Measurements from ENCODE around the gene FOXD1.
"Not testable (repeated sequence)": the region's sequence is repeated elsewhere in the genome, so short reads cannot be mapped to it uniquely, and the experiment has no call there.

FOXD1 gene

GRCh38 chr5:73464016-73464745, 15.6 kb upstream of the FOXD1 start:
- DNase-seq (ENCODE audit: low read depth) = no peak
- no peak overlapping the region for H3K4me3 ChIP-seq (ENCODE audit: low read depth, low read length)
- TF ChIP-seq CTCF (IDR thresholded peaks at IDR 0.05; ENCODE audit: control insufficient read depth, extremely low read depth, insufficient read depth) = no peak

DNA sequence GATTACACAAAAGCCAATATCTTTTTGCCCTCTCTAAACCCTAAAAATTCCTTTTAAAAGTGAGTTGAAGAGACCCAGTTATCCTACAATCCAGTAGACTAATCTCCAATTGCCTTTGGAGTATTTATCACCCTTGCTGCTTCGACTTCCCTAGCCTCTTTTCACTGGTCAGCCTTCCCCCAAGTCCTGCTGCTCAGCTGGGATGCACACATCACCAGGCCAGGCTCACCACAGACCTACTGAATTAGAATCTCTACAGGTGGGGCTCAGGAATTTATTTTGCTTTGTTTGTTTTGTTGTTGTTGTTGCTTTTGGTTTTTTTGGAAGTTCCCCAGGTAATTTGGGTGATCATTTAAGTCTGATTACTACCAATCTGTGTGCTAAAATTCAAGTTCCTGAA, 11.6 kb upstream of the FOXD1 start:
- no peak overlapping the region for H3K4me3 ChIP-seq (ENCODE audit: low read depth, low read length)
- TF ChIP-seq CTCF (IDR thresholded peaks at IDR 0.05; ENCODE audit: control insufficient read depth, extremely low read depth, insufficient read depth) = no peak
- DNase-seq (ENCODE audit: low read depth) = no peak

GRCh38 chr5:73459366-73459765, 10.8 kb upstream of the FOXD1 start:
- no peak overlapping the region for H3K4me3 ChIP-seq (ENCODE audit: low read depth, low read length)
- DNase-seq (ENCODE audit: low read depth) = no peak
- no peak for TF ChIP-seq CTCF (IDR thresholded peaks at IDR 0.05; ENCODE audit: control insufficient read depth, extremely low read depth, insufficient read depth)

DNA sequence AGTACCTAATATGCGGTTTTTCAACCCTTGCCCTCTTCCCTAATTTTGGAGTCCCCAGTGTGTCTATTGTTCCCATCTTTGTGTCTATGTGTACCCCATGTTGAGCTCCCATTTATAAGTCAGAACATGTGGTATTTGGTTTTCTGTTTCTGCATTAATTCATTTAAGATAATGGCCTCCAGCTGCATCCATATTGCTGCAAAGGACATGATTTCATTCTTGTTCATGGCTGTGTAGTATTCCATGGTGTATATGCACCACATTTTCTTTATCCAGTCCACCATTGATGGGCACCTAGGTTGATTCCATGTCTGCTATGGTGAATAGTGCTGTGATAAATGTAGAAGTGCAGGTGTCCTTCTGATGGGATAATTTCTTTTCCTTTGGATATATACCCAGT, 7.9 kb upstream of the FOXD1 start:
- not testable (repeated sequence) for DNase-seq (ENCODE audit: low read depth); H3K4me3 ChIP-seq (ENCODE audit: low read depth, low read length)

DNA sequence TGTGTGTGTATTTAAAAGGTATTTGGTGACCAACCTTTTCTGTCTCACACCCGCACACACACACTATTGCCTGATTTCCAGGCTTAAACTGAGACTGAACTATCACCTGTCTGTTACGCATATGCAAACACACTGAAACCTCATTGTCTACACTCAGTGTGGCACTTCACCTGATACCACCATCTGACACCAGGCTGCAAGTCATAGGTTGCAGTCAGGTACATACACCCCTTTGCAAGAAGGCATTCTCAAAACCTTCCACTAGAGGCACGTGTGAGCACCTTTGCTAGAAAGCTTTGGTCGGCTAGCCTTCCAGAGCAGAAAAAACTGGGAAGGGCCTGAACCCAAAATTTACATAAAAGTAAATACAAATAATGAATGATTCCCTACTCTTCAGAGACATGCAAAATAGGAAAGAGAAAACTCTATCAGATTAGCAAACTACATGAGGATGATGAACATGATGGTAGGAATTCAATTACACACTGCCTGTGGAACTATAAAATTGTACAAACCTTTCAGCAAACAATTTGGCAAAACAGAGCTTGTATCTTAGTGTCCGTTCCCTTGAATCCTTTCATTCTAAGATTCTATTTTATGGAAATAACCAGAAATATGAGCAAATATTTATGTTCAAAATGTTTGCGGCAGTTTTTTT, 5.9 kb upstream of the FOXD1 start:
- peak; percentile 78 for TF ChIP-seq CTCF (IDR thresholded peaks at IDR 0.05; ENCODE audit: control insufficient read depth, extremely low read depth, insufficient read depth)
- peak; percentile 65 for DNase-seq (ENCODE audit: low read depth)
- no peak overlapping the region for H3K4me3 ChIP-seq (ENCODE audit: low read depth, low read length)

DNA sequence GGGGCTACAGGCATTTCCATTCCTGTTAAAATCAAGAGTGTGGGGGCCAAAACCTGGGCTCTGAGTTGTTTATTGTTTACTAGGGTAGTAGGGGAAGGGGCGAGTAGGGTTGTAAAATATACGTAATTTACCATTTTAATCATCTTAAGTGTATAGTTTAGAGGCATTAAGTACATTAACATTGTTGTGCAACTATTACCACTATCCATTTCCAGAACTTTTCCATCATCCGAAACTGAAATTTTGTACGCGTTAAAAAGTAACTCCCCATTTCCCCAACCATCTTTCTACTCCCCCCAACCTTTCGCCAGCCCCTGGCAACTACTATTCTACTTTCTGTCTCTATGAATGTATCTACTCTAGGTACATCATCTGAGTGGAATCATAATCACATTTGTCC, 3.6 kb upstream of the FOXD1 start:
- DNase-seq (ENCODE audit: low read depth) = no peak
- H3K4me3 ChIP-seq (ENCODE audit: low read depth, low read length) = no peak overlapping the region
- no peak for TF ChIP-seq CTCF (IDR thresholded peaks at IDR 0.05; ENCODE audit: control insufficient read depth, extremely low read depth, insufficient read depth)

DNA sequence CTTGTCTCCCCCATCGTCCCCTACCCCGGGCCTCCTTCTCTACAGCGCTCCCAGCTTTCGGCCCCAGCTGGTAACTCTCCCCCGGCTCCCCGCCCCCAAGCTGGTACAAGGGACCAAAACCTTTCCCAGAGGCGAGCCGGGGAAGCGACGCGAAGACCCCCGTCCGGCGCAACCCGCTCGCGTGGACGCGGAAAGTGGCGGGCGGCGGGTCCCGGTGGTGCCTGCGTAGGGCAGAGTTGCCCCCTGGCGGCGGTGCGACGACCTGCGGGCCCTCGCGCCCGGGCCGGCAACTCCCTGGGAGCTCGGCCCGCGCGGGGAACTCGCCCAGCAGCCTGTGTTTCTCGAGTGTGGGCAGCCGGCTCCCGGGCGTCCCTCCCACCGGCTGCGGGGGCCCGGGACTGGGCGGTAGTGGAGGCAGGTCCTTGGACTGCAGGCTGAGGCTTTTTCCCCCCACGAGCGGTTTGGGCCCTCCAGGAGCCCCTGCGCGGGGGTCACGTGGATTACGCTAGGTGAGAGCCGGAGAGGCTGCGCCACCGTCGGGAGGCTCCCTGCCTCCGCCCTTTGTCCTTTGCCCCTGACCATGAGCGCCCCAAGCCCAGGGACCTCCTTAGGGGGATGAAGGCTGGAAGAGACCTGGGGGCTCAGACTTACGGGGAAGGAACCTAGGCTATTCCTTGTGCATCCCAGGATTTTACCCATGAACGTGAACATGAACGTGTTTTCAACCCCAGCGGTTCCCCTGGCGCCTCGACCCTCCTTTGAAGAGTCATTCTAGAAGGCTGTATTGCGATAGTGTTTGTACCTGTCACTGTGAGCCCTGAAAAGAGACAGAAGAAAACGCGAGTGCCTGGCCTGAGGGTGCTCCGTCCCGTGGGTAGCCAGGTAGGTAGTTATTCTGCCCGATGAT, 2.9 kb upstream of the FOXD1 start:
- TF ChIP-seq CTCF (IDR thresholded peaks at IDR 0.05; ENCODE audit: control insufficient read depth, extremely low read depth, insufficient read depth) = peak; percentile 93
- DNase-seq (ENCODE audit: low read depth) = no peak
- H3K4me3 ChIP-seq (ENCODE audit: low read depth, low read length) = peak overlapping the region; percentile 32; the same call in 1 of the 2 replicates

Data from LNCaP clone FGC (cell line).